Activated CD4-positive, alpha-beta T cell treated with anti-CD3 and anti-CD28 coated beads, Interleukin-2, amount 10 ng/mL, durations not matched to agents 7 days and 5 days (primary cell): Measurements from ENCODE around the gene FOXC1. TPM values are rescaled to one million over a fixed set of nuclear protein-coding genes. Genes with fewer than 3 reads are reported as not detected.

ENCODE experiments used
- CTCF ChIA-PET: fragments of 350-600 bp; sonication (Branson Sonifier 250); formaldehyde crosslinking; loops from one replicate; lab custom pipeline; 2021; ENCODE audit warnings: antibody characterized with exemption; lab: Charles Lee
- POLR2A ChIA-PET: fragments of 350-600 bp; sonication (Branson Sonifier 250); formaldehyde crosslinking; loops from one replicate; lab custom pipeline; 2021; ENCODE audit warnings: antibody characterized with exemption; lab: Charles Lee
- DNase-seq: peaks from one replicate; pipeline ENCODE4 v3.0.0-alpha.2; 2020
- H3K27ac Mint-ChIP-seq: one replicate; pipeline ENCODE4 v1.8.0; 2021; ENCODE audit warnings: mild to moderate bottlenecking, moderate library complexity, mixed read lengths
- H3K27me3 Mint-ChIP-seq: one replicate; pipeline ENCODE4 v1.8.0; 2021; ENCODE audit warnings: mixed read lengths
- H3K36me3 Mint-ChIP-seq: one replicate; pipeline ENCODE4 v1.8.0; 2021; ENCODE audit warnings: low read depth, mixed read lengths
- H3K4me1 Mint-ChIP-seq: one replicate; pipeline ENCODE4 v1.8.0; 2021; ENCODE audit warnings: mixed read lengths
- H3K4me3 Mint-ChIP-seq: one replicate; pipeline ENCODE4 v1.8.0; 2021; ENCODE audit warnings: mild to moderate bottlenecking, moderate library complexity, mixed read lengths
- H3K9me3 Mint-ChIP-seq: one replicate; pipeline ENCODE4 v1.8.0; 2021; ENCODE audit warnings: mixed read lengths
- total RNA-seq, 2 experiments: library from RNA; stranded (reverse); gene quantifications; one replicate each; pipeline ENCODE4 v1.2.3, GENCODE V29; 2021

FOXC1 gene
- total RNA-seq, 2 experiments from 2014 or later = not detected

GRCh38 chr6:1619098-1619672, 9.5 kb downstream of the FOXC1 start:
- H3K27me3 Mint-ChIP-seq = peaks cover 62% of the 10 kb centered on the region
- H3K36me3 Mint-ChIP-seq = no peaks in the 10 kb centered on the region
- no peaks in the 10 kb centered on the region for H3K9me3 Mint-ChIP-seq
- no peaks in the 10 kb centered on the region for H3K4me1 Mint-ChIP-seq
- ChIA-PET CTCF (no interaction called here), POLR2A (no interaction called here)
- no peak overlapping the region for H3K27ac Mint-ChIP-seq
- no peak for DNase-seq
- H3K4me3 Mint-ChIP-seq = no peak overlapping the region

GRCh38 chr6:1619673-1620503, 10.2 kb downstream of the FOXC1 start:
- Mint-ChIP-seq H3K9me3 (no peaks in the 10 kb centered on the region), H3K27ac (no peak overlapping the region), H3K4me1 (no peaks in the 10 kb centered on the region), H3K27me3 (peaks cover 62% of the 10 kb centered on the region), H3K36me3 (no peaks in the 10 kb centered on the region), H3K4me3 (no peak overlapping the region)
- ChIA-PET CTCF (no interaction called here), POLR2A (no interaction called here)
- DNase-seq = no peak

- ChIA-PET CTCF (no interaction called here), POLR2A (no interaction called here)
- peaks cover 66% of the 10 kb centered on the region for H3K27me3 Mint-ChIP-seq
- H3K27ac Mint-ChIP-seq = no peak overlapping the region
- H3K4me1 Mint-ChIP-seq = peaks cover 6% of the 10 kb centered on the region
- no peak for DNase-seq
- no peak overlapping the region for H3K4me3 Mint-ChIP-seq
- H3K9me3 Mint-ChIP-seq = no peaks in the 10 kb centered on the region
- peaks cover 3% of the 10 kb centered on the region for H3K36me3 Mint-ChIP-seq
Observed at GRCh38 chr6:1620504-1621069, 10.9 kb downstream of the FOXC1 start.

- CTCF ChIA-PET = no interaction called here
- POLR2A ChIA-PET = no interaction called here
- Mint-ChIP-seq H3K4me3 (no peak overlapping the region), H3K4me1 (peaks cover 9% of the 10 kb centered on the region), H3K27me3 (peaks cover 66% of the 10 kb centered on the region), H3K36me3 (peaks cover 3% of the 10 kb centered on the region), H3K9me3 (no peaks in the 10 kb centered on the region), H3K27ac (no peak overlapping the region)
- DNase-seq = no peak
Observed at GRCh38 chr6:1621070-1621701, 11.5 kb downstream of the FOXC1 start.

GRCh38 chr6:1622220-1622850, 12.6 kb downstream of the FOXC1 start:
- POLR2A ChIA-PET = no interaction called here
- H3K4me3 Mint-ChIP-seq = no peak overlapping the region
- H3K36me3 Mint-ChIP-seq = peaks cover 3% of the 10 kb centered on the region
- H3K27me3 Mint-ChIP-seq = peaks cover 67% of the 10 kb centered on the region
- H3K9me3 Mint-ChIP-seq = no peaks in the 10 kb centered on the region
- CTCF ChIA-PET = interaction anchor here (0.9 kb wide), 1 partner anchor 225 kb away, joined by 3 read pairs; no protein-coding TSS in a partner anchor
- peaks cover 9% of the 10 kb centered on the region for H3K4me1 Mint-ChIP-seq
- DNase-seq = no peak
- H3K27ac Mint-ChIP-seq = no peak overlapping the region

GRCh38 chr6:1622851-1623768, 13.4 kb downstream of the FOXC1 start:
- peaks cover 9% of the 10 kb centered on the region for H3K4me1 Mint-ChIP-seq
- DNase-seq = no peak
- no peaks in the 10 kb centered on the region for H3K9me3 Mint-ChIP-seq
- no peak overlapping the region for H3K4me3 Mint-ChIP-seq
- peaks cover 66% of the 10 kb centered on the region for H3K27me3 Mint-ChIP-seq
- POLR2A ChIA-PET = no interaction called here
- CTCF ChIA-PET = interaction anchor here (0.9 to 1.2 kb wide), 2 partner anchors 9 to 226 kb away, joined by 3 to 4 read pairs; no protein-coding TSS in a partner anchor
- peaks cover 3% of the 10 kb centered on the region for H3K36me3 Mint-ChIP-seq
- no peak overlapping the region for H3K27ac Mint-ChIP-seq

GRCh38 chr6:1623769-1624057, 14.0 kb downstream of the FOXC1 start:
- ChIA-PET CTCF (interaction anchor here (1.2 kb wide), 2 partner anchors 10 to 27 kb away, joined by 4 read pairs; no protein-coding TSS in a partner anchor), POLR2A (no interaction called here)
- peaks cover 65% of the 10 kb centered on the region for H3K27me3 Mint-ChIP-seq
- no peak overlapping the region for H3K4me3 Mint-ChIP-seq
- no peaks in the 10 kb centered on the region for H3K9me3 Mint-ChIP-seq
- peaks cover 9% of the 10 kb centered on the region for H3K4me1 Mint-ChIP-seq
- peaks cover 3% of the 10 kb centered on the region for H3K36me3 Mint-ChIP-seq
- DNase-seq = no peak
- H3K27ac Mint-ChIP-seq = no peak overlapping the region

GRCh38 chr6:1624058-1624850, 14.5 kb downstream of the FOXC1 start:
- DNase-seq = no peak
- H3K4me3 Mint-ChIP-seq = peak overlapping the region; percentile 46
- H3K36me3 Mint-ChIP-seq = peaks cover 3% of the 10 kb centered on the region
- ChIA-PET POLR2A (no interaction called here), CTCF (interaction anchor here (1.2 kb wide), 2 partner anchors 10 to 28 kb away, joined by 4 read pairs; no protein-coding TSS in a partner anchor)
- H3K4me1 Mint-ChIP-seq = peaks cover 9% of the 10 kb centered on the region
- H3K27ac Mint-ChIP-seq = no peak overlapping the region
- peaks cover 65% of the 10 kb centered on the region for H3K27me3 Mint-ChIP-seq
- H3K9me3 Mint-ChIP-seq = no peaks in the 10 kb centered on the region

- CTCF ChIA-PET = interaction anchor here (0.8 to 1.2 kb wide), 3 partner anchors 11 to 51 kb away, joined by 3 to 4 read pairs (median 4); no protein-coding TSS in a partner anchor
- peaks cover 3% of the 10 kb centered on the region for H3K36me3 Mint-ChIP-seq
- H3K27me3 Mint-ChIP-seq = peaks cover 62% of the 10 kb centered on the region
- H3K4me3 Mint-ChIP-seq = peak overlapping the region; percentile 67
- no peak for DNase-seq
- no peak overlapping the region for H3K27ac Mint-ChIP-seq
- H3K9me3 Mint-ChIP-seq = no peaks in the 10 kb centered on the region
- peaks cover 9% of the 10 kb centered on the region for H3K4me1 Mint-ChIP-seq
- POLR2A ChIA-PET = no interaction called here
Observed at GRCh38 chr6:1624851-1625781, 15.4 kb downstream of the FOXC1 start.

GRCh38 chr6:1625794-1626435, 16.2 kb downstream of the FOXC1 start:
- H3K27me3 Mint-ChIP-seq = peaks cover 61% of the 10 kb centered on the region
- peaks cover 9% of the 10 kb centered on the region for H3K4me1 Mint-ChIP-seq
- ChIA-PET CTCF (interaction anchor here (0.8 kb wide), 1 partner anchor 52 kb away, joined by 3 read pairs; no protein-coding TSS in a partner anchor), POLR2A (no interaction called here)
- no peaks in the 10 kb centered on the region for H3K9me3 Mint-ChIP-seq
- H3K36me3 Mint-ChIP-seq = peaks cover 3% of the 10 kb centered on the region
- no peak overlapping the region for H3K27ac Mint-ChIP-seq
- H3K4me3 Mint-ChIP-seq = peak overlapping the region; percentile 67
- DNase-seq = no peak
